HG02884 (cell line): Measurements from ENCODE around the gene KCNJ12.
"Not testable (repeated sequence)": the region's sequence is repeated elsewhere in the genome, so short reads cannot be mapped to it uniquely, and the experiment has no call there.

ENCODE experiments used
- ATAC-seq: cut with Tn5 transposase; IDR thresholded peaks from one replicate; pipeline ENCODE4 v1.9.1; 2021; ENCODE audit warnings: mild to moderate bottlenecking, moderate library complexity; ENCODE audit not compliant: unreplicated experiment

The KCNJ12 gene

DNA sequence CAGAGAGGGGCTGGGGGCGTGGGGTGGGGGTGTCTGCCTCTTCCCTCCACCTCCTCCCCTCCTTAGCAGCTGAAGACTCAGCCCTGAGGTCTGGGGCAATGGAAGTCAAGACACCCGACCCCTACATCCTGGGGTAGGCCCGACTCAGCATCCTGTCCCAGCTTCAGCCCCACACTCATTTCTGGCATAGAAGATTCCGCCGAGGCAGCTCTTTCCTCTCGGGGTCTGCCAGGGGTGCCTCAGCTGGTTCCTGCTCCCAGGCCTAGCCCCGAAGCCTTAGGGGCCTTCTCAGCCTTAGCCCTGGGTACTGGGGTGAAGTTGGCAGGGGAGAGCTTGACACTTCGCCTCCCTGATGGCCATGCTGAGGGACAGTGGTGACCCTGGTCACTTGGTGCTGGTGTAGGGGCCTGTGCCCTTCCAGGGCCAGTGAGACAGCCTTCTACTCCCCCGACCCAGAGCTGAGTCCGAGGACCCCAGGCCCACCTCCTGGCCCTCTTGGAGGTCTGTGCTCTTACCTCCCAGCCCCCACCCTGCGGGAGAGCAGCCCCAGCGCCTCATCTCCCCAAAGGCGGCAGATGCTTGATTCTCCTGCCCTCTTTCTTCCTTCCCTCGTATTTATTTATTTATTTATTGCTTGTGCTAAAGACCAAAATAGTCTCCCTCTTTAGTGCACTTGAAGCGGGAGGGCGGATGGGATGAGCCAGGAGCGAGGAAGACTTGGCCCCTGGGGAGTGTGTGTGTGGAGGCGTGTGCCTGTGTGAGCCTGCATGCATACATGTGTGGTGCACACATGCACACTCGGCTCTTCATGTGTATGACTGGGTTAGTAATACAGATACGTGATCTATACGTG lies 42.5 kb downstream of the KCNJ12 start:
- no peak for ATAC-seq

- ATAC-seq, result no peak
Measured at GRCh38 chr17:21419299-21420239, 43.4 kb downstream of the KCNJ12 start.

DNA sequence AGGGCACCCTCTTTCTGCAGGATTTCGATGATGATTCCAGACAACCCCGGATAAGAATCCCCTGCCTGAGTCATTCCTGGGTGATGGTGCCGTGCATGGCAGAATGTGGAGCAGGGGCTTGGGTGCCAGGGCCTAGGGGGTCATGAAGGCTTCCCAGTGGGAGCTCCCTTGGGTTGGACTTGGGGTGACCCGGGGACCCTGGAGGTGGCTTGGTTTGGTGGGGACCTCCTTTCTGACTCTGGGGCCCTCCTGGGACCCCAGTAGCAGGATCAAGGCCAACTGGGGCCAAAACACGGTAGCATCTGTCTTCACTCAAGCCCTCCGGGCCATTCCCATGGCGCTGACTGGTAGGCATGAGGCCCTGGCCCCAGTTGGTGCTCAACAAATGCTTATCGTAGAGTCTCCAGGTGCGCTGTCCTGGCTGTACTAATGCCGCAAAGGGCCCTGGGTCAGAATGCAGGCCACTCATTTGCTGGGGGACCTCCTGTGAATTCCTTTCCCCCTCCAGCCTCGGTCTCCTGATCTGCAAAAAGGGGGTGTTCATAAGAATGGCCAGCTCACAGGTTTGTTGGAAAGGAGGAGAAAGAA lies 44.4 kb downstream of the KCNJ12 start:
- not testable (repeated sequence) for ATAC-seq

GRCh38 chr17:21421421-21422310 lies 45.5 kb downstream of the KCNJ12 start:
- not testable (repeated sequence) for ATAC-seq

DNA sequence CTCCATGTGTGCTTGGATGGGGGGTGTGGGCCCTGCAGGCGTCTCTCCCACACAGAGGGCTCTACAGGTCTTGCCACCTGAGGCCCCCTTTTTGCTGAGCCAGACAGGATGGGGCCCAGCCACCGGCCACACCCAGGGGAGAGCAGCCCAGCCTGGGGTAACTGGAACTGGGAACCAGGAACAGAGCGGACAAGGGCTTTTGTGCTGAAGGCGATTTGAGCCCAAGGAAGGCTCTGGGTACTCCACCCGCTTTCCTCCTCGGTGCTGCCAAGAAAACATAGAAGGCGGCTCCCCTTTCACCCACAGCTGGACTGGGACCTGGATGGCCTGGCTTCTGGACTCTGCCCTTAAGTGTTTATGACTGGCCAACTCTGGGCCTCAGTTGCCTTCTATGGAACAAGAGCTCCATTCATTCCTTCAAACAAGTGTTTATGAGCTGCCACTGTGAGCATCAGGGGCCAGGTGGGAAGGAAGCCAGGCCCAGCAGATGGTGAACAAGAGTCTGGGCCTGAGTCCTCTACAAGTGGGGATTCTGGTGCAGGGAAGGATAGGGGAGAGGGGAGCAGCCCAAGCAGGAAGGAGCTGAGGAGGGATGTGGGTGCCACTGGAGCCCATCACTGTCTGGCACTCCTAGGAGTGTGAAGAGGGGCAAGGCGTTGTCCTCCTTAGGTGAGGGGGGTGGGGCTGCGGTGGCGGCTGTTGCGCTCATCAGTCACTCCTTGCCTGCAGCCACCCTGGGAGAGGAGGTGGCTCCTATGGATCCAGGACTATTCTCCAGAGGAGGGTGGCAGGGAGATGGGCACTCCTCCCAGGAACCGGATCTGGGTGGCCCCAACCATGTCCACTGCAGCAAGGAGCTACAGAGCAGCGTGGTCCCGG lies 46.4 kb downstream of the KCNJ12 start:
- not testable (repeated sequence) for ATAC-seq

DNA sequence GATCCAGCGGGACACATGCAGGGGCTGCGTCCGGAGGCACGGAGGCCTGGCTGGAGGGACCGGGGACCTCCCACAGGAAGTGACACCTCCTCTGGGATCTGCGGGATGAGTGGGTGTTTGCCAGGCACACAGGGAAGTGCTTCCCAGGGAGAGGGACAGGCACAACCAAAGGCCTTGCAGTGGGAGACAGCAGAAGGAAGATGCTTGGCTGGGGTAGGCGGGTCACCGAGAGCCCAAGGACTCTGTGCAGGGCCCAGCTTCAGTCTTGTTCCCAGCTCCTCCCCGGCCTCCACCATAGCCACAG lies 47.0 kb downstream of the KCNJ12 start:
- not testable (repeated sequence) for ATAC-seq

DNA sequence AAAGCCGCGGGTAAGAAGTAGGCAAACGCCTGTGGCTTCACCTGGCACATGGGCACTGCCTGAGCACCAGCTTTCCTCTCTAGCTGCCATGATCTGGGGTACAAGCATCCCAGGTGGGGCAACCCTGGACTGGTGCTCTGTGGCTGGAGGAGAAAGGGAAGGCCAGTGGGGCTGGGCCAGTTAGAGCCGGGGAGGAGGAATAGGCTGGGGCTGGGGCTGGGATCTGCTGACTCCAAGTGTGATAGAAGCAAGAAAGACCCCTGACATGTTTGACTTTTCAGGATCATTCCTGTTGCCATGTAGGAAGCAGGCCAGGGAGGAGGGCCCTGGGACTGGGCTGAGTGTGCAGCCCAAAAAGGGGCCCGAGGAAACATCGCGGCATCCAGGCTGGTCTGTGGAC lies 48.5 kb downstream of the KCNJ12 start:
- not testable (repeated sequence) for ATAC-seq

DNA sequence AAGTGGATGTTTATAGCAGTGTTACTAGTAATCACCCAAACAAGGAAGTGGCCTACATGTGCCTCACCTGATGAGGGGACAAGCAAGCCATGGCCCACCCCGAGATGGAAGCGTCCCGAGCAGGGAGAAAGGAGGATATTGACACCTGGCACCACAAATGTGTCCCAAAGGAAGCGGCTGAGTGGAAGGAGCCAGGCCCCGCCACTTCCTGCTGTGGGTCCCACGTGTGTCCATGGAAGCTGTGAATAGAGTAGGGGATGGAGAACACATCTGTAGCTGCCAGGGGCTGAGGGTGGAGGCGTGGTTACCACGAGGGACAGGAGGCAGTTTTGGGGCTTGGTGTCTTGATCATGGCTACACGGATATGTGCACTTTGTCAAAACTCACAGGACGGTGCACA lies 49.2 kb downstream of the KCNJ12 start:
- no peak for ATAC-seq

DNA sequence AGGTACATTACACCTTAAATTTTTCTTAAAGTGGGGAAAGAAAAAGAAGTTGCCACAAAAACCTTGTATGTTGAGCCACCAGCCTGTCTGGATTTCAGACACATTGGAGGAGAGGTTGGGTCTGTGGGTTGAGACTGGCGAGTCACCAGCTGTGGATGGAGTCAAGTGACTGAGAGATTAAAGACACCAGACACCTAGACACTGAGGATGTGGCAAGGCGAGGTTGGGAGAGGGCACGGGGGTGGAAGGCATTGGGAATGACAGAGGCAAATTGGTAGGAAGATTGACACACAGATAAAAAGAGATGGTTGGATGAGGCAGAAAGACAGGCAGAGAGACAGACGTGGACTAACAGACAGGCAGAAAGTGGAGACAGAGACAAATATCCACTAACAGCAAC lies 49.6 kb downstream of the KCNJ12 start:
- no peak for ATAC-seq

- ATAC-seq, result not testable (repeated sequence)
Measured at GRCh38 chr17:21426246-21426645, 50.1 kb downstream of the KCNJ12 start.

- not testable (repeated sequence) for ATAC-seq
Measured at GRCh38 chr17:21426876-21427275, 50.7 kb downstream of the KCNJ12 start.

DNA sequence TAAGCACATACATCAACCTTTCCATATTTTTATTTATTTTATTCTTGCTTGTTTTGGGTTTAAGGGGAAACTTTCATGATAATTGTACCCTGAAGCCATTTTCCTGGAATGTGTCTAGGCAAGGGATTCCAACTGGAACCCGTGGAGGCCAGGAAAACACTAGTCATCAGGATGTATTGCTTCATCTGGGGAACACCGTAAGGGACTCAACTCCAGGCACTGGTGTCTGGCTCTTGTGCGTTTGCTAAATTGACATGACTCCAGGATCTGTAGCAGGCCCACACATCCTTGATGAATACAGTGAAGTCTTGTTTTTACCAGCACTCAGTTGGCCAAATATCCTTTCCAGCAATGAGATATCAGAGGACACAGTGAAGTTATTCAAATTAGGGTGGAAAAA lies 51.6 kb downstream of the KCNJ12 start:
- ATAC-seq, result not testable (repeated sequence)

- ATAC-seq, result not testable (repeated sequence)
Measured at GRCh38 chr17:21428752-21429424, 52.7 kb downstream of the KCNJ12 start.

DNA sequence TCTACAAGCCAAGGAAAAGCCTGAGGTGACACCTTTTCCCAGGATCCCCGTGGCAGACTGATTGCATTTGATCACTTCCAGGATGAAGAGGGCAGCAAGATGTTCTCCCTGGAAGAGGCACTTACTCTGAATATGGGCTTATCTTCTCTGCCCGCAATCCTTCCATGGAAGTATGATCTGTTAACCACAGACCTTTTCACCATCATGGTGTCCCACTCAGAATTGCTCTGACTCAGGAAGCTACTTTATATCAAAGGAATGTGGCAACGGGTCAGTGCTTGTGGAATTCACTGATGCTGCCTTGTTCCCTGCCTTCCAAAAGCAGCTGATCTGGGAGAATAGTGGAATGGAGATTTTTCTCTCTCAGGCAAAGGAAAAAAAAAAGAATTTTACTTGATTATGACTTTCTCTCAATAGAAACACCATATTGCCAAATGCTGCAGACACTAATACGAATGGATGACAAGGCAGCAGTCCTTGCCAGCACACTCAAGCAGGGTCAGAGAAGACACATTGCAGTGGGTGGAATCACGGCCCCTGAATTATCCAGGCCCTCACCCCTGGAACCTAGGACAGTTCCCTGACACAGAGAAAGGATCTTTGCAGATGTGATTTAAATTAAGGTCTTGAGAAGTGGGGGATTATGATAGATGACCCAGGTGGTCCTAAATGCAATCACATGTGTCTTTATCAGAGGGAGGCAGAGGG lies 53.9 kb downstream of the KCNJ12 start:
- not testable (repeated sequence) for ATAC-seq

DNA sequence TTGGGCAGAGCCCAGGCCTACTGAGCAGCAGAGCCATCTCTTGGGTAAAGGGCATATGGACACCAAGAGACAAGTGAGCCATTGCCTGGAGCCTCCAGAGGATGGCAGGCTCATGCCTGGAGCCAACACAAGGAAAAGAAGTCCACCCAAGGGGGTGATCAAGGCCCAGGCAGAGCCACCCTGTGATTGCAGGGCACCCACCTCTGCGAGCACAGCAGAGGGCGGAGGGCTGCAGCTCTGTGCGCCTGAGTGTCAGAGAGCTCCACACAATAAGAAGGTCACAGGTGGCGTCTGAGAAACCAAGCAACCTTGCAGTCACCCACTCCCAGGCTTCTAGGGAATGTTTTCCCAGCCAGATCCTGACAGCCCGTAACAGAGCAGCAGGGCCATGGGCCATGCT lies 57.8 kb downstream of the KCNJ12 start:
- ATAC-seq, result not testable (repeated sequence)

DNA sequence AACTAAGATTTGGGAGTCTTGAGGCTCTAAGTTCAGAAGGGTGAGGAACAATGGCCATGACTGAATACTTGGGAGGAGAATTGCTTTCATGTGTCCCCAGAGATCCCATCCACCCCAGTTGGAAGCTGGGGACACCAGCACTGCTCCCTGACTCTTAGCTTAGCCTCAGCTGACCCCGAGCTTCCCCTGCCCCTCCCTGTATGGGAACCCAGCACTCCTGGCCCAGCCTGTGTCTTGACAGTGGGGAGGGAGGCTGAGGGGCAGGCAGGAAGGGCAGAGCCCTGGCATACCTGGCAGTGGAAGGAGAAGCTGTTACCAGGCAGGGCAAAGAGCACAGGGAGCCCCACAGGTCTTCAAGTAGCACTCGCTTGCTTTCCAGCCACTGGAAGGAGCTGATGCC lies 58.8 kb downstream of the KCNJ12 start:
- not testable (repeated sequence) for ATAC-seq

- ATAC-seq, result not testable (repeated sequence)
Measured at GRCh38 chr17:21436481-21436880, 60.3 kb downstream of the KCNJ12 start.
